ENCODE results near the gene ANKRD33.

DNA sequence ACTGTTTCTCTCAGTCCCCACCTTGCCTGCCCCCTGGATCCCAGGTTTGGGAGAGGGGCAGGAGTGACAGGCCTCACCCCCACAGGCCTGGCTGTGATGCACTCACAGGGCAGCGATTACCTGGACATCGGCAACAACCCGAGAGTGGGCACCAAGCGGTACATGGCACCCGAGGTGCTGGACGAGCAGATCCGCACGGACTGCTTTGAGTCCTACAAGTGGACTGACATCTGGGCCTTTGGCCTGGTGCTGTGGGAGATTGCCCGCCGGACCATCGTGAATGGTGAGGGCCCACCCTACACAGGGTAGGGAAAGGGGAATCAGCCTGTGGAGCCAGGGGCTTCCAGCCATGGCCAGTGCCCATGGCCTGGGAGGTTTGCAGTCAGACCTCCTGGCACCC lies 28.0 kb downstream of the ANKRD33 start:
- no peak for TF ChIP-seq POLR2A (IDR thresholded peaks at IDR 0.05)
- TF ChIP-seq CTCF (IDR thresholded peaks at IDR 0.05) = no peak
- no peak for TF ChIP-seq POLR2AphosphoS5 (IDR thresholded peaks at IDR 0.05)
